HepG2 (cell line): Measurements from ENCODE around the gene SLC2A5. TPM values are rescaled to one million over a fixed set of nuclear protein-coding genes. Genes with fewer than 3 reads are reported as not detected.

Experiments used
- CC2D1A ChIP-seq: sonication (generic); formaldehyde crosslinking; IDR thresholded peaks from 2 replicates; pipeline ENCODE4 v1.8.1; 2023; ENCODE audit warnings: mild to moderate bottlenecking, missing genetic modification reagents
- CCDC6 ChIP-seq: sonication (generic); formaldehyde crosslinking; IDR thresholded peaks from 2 replicates; pipeline ENCODE4 v1.8.1; 2022; ENCODE audit warnings: mild to moderate bottlenecking, missing genetic modification reagents, moderate library complexity
- SALL1 ChIP-seq: sonication (generic); formaldehyde crosslinking; IDR thresholded peaks from 2 replicates; pipeline ENCODE4 v1.8.0; 2022; ENCODE audit warnings: mild to moderate bottlenecking, missing genetic modification reagents
- TAF1 ChIP-seq: sonication (generic); formaldehyde crosslinking; IDR thresholded peaks from 2 replicates; pipeline ENCODE4 v1.4.0; 2020; ENCODE audit warnings: missing genetic modification reagents
- ZNF138 ChIP-seq: sonication (generic); formaldehyde crosslinking; IDR thresholded peaks from 2 replicates; pipeline ENCODE4 v1.5.0; 2020; ENCODE audit warnings: mild to moderate bottlenecking, low read depth, missing genetic modification reagents
- ZNF33A ChIP-seq: sonication (generic); formaldehyde crosslinking; IDR thresholded peaks from 2 replicates; pipeline ENCODE4 v1.5.1; 2020; ENCODE audit warnings: missing genetic modification reagents, mild to moderate bottlenecking, moderate library complexity, borderline replicate concordance
- ZNF382 ChIP-seq: sonication (generic); formaldehyde crosslinking; IDR thresholded peaks from 2 replicates; pipeline ENCODE4 v1.5.0; 2020; ENCODE audit warnings: missing genetic modification reagents, mild to moderate bottlenecking, borderline replicate concordance
- ZNF781 ChIP-seq: sonication (generic); formaldehyde crosslinking; IDR thresholded peaks from 2 replicates; pipeline ENCODE4 v1.5.1; 2020; ENCODE audit warnings: borderline replicate concordance, mild to moderate bottlenecking, missing genetic modification reagents; ENCODE audit errors: not compliant biosample characterization
- ZNF788 ChIP-seq: sonication (generic); formaldehyde crosslinking; IDR thresholded peaks from 2 replicates; pipeline ENCODE4 v1.5.0; 2020; ENCODE audit warnings: mild to moderate bottlenecking, missing genetic modification reagents, borderline replicate concordance
- ZNF879 ChIP-seq: sonication (generic); formaldehyde crosslinking; IDR thresholded peaks from 2 replicates; pipeline ENCODE4 v1.8.1; 2023; ENCODE audit warnings: missing genetic modification reagents
- ZSCAN9 ChIP-seq: IDR thresholded peaks from 2 replicates; pipeline ENCODE4 v1.6.1; 2016; ENCODE audit warnings: borderline replicate concordance
- polyA plus RNA-seq, 8 experiments: library from polyadenylated mRNA; depleted of rRNA in 3 of 8; stranded (reverse) in 7 of 8; unstranded in 1 of 8; fragments of >200 nt; fragmentation: Illumina TruSeq in 4 of 8; extraction: Trizol in 4 of 8; gene quantifications; 2 replicates each; pipeline versions ENCODE4 v1.2.1 to v1.2.3, GENCODE V29; 2011 to 2016; ENCODE audit warnings: low read depth in 4 of 8, missing spikeins in 1 of 8, mixed read lengths in 1 of 8; ENCODE audit not compliant: insufficient read depth in 1 of 8
- total RNA-seq, 5 experiments: library from RNA; depleted of rRNA; stranded (reverse); fragments of >200 nt; fragmentation: Illumina TruSeq; extraction: Trizol; gene quantifications; 2 replicates each; pipeline ENCODE4 v1.2.3, GENCODE V29; 2016; ENCODE audit warnings: low read depth in 1 of 5
- TF ChIP-seq, protein P1 (sequence below): sonication (generic); formaldehyde crosslinking; IDR thresholded peaks from 2 replicates; pipeline ENCODE4 v1.4.0; 2020; ENCODE audit warnings: missing genetic modification reagents
- TF ChIP-seq, protein P2 (sequence below): sonication (generic); formaldehyde crosslinking; IDR thresholded peaks from 2 replicates; pipeline ENCODE4 v1.4.0; 2020; ENCODE audit warnings: missing genetic modification reagents
- TF ChIP-seq, protein P3 (sequence below): sonication (generic); formaldehyde crosslinking; IDR thresholded peaks from 2 replicates; pipeline ENCODE4 v1.5.0; 2020; ENCODE audit warnings: mild to moderate bottlenecking, missing genetic modification reagents, moderate library complexity
- TF ChIP-seq, protein P4 (sequence below): sonication (generic); formaldehyde crosslinking; IDR thresholded peaks from 2 replicates; pipeline ENCODE4 v1.5.0; 2020; ENCODE audit warnings: missing genetic modification reagents
- TF ChIP-seq, protein P5 (sequence below): IDR thresholded peaks from 2 replicates; pipeline ENCODE4 v1.6.1; 2016; ENCODE audit warnings: missing compliant biosample characterization, missing genetic modification reagents, borderline replicate concordance

The SLC2A5 gene
- total and polyA plus RNA-seq, 2 of the 13 experiments (the other 11 are each of a cell fraction or from before 2014, with no cell fraction given), result 0.04 to 0.54 TPM

DNA sequence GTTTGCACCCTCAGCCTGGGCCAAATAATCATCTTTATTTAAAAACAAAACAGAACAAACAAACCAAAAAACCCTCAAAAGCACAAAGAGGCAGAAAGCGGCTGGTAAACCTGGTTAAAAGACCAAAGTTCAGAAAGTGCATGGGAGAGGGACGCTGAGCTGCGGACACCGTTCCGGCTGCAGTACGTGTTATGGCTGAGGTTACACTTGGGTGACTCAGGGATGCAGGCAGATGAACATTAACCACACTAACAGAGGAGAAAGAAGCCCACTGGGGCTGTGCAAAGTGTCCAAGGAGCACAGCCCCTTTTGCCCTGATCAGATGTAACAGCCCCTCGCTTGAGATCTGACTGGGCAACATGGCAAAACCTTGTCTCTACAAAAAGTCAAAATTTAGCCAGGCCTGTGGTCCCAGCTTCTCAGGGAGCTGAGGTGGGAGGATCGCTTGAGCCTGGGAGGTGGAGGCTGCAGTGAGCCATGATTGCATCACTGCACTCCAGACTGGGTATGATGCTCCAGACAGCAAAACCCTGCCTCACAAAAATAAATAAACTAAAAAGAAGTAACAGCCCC lies 31.1 kb upstream of the SLC2A5 start (continued):
- no peak for TF ChIP-seq ZNF138
- TF ChIP-seq CC2D1A (CRISPR knock-in tag), result no peak
- peak; percentile 57; the same call in 1 of the 2 replicates for TF ChIP-seq ZSCAN9 (CRISPR knock-in tag)
- TF ChIP-seq, protein P1, sequence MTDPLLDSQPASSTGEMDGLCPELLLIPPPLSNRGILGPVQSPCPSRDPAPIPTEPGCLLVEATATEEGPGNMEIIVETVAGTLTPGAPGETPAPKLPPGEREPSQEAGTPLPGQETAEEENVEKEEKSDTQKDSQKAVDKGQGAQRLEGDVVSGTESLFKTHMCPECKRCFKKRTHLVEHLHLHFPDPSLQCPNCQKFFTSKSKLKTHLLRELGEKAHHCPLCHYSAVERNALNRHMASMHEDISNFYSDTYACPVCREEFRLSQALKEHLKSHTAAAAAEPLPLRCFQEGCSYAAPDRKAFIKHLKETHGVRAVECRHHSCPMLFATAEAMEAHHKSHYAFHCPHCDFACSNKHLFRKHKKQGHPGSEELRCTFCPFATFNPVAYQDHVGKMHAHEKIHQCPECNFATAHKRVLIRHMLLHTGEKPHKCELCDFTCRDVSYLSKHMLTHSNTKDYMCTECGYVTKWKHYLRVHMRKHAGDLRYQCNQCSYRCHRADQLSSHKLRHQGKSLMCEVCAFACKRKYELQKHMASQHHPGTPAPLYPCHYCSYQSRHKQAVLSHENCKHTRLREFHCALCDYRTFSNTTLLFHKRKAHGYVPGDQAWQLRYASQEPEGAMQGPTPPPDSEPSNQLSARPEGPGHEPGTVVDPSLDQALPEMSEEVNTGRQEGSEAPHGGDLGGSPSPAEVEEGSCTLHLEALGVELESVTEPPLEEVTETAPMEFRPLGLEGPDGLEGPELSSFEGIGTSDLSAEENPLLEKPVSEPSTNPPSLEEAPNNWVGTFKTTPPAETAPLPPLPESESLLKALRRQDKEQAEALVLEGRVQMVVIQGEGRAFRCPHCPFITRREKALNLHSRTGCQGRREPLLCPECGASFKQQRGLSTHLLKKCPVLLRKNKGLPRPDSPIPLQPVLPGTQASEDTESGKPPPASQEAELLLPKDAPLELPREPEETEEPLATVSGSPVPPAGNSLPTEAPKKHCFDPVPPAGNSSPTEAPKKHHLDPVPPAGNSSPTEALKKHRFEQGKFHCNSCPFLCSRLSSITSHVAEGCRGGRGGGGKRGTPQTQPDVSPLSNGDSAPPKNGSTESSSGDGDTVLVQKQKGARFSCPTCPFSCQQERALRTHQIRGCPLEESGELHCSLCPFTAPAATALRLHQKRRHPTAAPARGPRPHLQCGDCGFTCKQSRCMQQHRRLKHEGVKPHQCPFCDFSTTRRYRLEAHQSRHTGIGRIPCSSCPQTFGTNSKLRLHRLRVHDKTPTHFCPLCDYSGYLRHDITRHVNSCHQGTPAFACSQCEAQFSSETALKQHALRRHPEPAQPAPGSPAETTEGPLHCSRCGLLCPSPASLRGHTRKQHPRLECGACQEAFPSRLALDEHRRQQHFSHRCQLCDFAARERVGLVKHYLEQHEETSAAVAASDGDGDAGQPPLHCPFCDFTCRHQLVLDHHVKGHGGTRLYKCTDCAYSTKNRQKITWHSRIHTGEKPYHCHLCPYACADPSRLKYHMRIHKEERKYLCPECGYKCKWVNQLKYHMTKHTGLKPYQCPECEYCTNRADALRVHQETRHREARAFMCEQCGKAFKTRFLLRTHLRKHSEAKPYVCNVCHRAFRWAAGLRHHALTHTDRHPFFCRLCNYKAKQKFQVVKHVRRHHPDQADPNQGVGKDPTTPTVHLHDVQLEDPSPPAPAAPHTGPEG (CRISPR knock-in tag), result no peak
- peak; percentile 44; the same call in 1 of the 2 replicates for TF ChIP-seq ZNF788
- no peak for TF ChIP-seq ZNF879 (CRISPR knock-in tag)
- TF ChIP-seq ZNF382, result no peak
- peak; percentile 85 for TF ChIP-seq SALL1 (CRISPR knock-in tag)
- TF ChIP-seq CCDC6 (CRISPR knock-in tag), result no peak
- TF ChIP-seq, protein P2, sequence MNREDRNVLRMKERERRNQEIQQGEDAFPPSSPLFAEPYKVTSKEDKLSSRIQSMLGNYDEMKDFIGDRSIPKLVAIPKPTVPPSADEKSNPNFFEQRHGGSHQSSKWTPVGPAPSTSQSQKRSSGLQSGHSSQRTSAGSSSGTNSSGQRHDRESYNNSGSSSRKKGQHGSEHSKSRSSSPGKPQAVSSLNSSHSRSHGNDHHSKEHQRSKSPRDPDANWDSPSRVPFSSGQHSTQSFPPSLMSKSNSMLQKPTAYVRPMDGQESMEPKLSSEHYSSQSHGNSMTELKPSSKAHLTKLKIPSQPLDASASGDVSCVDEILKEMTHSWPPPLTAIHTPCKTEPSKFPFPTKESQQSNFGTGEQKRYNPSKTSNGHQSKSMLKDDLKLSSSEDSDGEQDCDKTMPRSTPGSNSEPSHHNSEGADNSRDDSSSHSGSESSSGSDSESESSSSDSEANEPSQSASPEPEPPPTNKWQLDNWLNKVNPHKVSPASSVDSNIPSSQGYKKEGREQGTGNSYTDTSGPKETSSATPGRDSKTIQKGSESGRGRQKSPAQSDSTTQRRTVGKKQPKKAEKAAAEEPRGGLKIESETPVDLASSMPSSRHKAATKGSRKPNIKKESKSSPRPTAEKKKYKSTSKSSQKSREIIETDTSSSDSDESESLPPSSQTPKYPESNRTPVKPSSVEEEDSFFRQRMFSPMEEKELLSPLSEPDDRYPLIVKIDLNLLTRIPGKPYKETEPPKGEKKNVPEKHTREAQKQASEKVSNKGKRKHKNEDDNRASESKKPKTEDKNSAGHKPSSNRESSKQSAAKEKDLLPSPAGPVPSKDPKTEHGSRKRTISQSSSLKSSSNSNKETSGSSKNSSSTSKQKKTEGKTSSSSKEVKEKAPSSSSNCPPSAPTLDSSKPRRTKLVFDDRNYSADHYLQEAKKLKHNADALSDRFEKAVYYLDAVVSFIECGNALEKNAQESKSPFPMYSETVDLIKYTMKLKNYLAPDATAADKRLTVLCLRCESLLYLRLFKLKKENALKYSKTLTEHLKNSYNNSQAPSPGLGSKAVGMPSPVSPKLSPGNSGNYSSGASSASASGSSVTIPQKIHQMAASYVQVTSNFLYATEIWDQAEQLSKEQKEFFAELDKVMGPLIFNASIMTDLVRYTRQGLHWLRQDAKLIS, result no peak
- no peak for TF ChIP-seq ZNF33A (CRISPR knock-in tag)
- TF ChIP-seq, protein P3, sequence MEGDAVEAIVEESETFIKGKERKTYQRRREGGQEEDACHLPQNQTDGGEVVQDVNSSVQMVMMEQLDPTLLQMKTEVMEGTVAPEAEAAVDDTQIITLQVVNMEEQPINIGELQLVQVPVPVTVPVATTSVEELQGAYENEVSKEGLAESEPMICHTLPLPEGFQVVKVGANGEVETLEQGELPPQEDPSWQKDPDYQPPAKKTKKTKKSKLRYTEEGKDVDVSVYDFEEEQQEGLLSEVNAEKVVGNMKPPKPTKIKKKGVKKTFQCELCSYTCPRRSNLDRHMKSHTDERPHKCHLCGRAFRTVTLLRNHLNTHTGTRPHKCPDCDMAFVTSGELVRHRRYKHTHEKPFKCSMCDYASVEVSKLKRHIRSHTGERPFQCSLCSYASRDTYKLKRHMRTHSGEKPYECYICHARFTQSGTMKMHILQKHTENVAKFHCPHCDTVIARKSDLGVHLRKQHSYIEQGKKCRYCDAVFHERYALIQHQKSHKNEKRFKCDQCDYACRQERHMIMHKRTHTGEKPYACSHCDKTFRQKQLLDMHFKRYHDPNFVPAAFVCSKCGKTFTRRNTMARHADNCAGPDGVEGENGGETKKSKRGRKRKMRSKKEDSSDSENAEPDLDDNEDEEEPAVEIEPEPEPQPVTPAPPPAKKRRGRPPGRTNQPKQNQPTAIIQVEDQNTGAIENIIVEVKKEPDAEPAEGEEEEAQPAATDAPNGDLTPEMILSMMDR (CRISPR knock-in tag), result peak; percentile 20; the same call in 1 of the 2 replicates
- no peak for TF ChIP-seq ZNF781
- TF ChIP-seq, protein P4, sequence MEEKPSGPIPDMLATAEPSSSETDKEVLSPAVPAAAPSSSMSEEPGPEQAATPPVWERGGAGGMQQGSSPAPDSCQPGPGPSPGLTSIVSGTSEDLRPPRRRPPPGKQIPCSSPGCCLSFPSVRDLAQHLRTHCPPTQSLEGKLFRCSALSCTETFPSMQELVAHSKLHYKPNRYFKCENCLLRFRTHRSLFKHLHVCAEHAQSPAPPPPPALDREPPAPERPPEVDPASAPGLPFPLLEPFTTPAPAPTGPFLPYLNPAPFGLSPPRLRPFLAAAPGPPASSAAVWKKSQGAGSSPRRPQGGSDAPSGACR (CRISPR knock-in tag), result no peak
- TF ChIP-seq, protein P5, sequence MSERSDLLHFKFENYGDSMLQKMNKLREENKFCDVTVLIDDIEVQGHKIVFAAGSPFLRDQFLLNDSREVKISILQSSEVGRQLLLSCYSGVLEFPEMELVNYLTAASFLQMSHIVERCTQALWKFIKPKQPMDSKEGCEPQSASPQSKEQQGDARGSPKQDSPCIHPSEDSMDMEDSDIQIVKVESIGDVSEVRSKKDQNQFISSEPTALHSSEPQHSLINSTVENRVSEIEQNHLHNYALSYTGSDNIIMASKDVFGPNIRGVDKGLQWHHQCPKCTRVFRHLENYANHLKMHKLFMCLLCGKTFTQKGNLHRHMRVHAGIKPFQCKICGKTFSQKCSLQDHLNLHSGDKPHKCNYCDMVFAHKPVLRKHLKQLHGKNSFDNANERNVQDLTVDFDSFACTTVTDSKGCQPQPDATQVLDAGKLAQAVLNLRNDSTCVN (CRISPR knock-in tag), result no peak
- no peak for TF ChIP-seq TAF1 (CRISPR knock-in tag)
